ENCODE results near the gene CLCN2.
"Not testable (repeated sequence)": the region's sequence is repeated elsewhere in the genome, so short reads cannot be mapped to it uniquely, and the experiment has no call there.

CLCN2 gene

DNA sequence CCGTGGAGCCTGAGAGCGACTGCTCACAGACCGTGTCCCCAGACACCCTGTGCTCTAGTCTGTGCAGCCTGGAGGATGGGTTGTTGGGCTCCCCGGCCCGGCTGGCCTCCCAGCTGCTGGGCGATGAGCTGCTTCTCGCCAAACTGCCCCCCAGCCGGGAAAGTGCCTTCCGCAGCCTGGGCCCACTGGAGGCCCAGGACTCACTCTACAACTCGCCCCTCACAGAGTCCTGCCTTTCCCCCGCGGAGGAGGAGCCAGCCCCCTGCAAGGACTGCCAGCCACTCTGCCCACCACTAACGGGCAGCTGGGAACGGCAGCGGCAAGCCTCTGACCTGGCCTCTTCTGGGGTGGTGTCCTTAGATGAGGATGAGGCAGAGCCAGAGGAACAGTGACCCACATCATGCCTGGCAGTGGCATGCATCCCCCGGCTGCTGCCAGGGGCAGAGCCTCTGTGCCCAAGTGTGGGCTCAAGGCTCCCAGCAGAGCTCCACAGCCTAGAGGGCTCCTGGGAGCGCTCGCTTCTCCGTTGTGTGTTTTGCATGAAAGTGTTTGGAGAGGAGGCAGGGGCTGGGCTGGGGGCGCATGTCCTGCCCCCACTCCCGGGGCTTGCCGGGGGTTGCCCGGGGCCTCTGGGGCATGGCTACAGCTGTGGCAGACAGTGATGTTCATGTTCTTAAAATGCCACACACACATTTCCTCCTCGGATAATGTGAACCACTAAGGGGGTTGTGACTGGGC is 16.7 kb downstream of the CLCN2 start:
- no peak for DNase-seq

DNA sequence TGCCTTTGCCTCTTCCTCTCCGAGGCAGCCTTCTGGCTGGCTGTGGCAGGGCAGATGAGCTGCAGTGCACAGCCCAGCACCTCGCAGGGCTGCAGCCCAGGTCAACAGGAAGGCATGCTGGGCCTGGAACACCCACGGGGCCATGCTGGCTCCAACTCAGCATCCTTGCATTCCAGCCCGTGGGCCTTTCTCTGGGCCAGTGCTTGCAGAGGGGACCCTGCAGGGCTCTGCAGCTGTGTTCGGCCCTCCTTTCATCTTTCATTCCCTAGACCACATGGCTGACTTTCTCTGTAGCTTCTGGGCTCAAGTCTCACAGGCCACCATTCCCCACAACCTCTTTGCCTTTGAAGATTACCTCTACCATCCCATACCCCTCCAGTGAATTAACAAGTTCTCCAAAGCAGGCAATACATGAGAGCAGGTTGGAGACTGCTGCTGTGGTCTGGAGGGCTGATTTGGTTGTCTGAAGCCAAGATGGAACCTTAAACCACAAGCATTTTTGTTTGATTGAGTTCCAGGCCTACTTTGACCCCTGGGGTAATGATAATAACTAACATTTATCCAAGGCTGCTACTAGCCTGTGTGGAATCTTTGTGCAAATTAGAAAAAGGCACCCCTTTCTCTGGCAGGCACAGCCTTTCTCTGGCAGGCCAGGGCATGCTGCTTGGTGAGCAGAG is 18.1 kb downstream of the CLCN2 start:
- DNase-seq: no peak

DNA sequence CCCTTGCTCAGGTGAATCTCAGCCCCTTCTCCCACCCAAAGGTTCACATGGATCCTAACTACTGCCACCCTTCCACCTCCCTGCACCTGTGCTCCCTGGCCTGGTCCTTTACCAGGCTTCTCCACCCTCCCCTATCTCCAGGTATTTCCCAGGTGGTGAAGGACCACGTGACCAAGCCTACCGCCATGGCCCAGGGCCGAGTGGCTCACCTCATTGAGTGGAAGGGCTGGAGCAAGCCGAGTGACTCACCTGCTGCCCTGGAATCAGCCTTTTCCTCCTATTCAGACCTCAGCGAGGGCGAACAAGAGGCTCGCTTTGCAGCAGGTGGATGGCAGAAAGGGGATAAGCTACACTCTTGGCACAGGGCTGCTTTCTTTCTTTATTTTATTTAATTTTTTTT is 19.5 kb downstream of the CLCN2 start:
- no peak for DNase-seq

DNA sequence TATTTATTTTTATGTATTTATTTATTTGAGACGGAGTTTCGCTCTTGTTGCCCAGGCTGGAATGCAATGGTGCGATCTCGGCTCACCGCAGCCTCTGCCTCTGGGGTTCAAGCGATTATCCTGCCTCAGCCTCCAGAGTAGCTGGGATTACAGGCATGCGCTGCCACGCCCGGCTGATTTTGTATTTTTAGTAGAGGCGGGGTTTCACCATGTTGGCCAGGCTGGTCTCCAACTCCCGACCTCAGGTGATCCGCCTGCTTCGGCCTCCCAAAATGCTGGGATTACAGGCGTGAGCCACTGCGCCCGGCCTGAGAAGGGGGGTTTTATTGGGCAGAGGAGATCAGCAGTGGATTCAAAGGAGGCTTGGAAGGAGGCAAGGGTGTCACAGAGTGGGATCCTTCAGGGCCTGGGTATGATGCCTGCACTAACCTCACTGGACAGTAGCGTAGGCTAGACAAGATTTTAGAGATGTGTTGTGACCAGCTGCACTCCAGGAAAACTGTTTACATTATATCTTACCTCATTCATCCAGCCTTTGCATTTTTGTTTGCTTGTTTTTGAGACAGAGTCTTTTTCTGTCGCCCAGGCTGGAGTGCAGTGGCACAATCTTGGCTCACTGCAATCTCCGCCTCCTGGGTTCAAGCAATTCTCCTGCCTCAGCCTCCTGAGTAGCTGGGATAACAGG is 21.8 kb downstream of the CLCN2 start:
- not testable (repeated sequence) for DNase-seq

DNA sequence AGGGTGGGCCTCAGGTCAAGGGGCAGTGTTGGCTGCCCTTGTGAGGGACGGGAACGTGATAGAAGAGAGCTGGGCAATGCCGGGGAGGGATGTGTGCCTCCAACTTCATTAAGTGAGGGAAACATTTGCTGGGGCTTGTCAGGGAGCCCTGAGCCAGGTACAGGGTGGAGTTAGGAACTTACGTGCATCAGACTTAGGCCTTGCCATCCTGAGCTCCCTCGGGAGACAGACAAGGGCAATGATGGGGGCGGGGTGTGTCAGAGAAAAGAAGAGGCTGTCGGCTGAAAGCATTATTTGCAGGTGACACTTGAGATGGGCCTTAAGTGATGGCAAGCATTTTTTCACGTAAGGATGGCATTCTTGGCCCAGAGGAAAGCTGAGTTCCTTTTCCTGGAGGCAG is 22.4 kb downstream of the CLCN2 start:
- no peak for DNase-seq

DNA sequence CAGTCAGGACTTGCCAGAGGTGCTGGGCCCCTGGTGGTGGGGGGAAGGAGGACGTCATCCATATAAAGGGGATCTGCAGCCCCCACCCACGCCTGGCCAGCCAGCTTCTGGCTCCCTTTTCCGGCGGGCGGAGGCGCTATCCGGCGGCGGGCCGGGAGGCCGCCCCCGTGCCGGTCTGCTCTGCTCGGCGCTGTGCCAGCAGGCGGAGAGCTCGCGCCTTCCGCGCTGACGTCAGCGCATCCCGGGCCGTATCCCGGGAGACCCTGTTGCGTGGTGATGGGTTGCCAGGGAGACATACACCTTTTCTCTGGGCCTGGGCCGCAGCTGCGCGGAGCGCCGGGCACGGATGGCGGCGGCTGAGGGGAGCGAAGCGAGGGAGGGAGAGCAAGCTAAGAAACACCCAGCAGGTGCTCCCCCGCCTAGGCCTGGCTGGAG is 22.9 kb downstream of the CLCN2 start:
- no peak for DNase-seq

DNA sequence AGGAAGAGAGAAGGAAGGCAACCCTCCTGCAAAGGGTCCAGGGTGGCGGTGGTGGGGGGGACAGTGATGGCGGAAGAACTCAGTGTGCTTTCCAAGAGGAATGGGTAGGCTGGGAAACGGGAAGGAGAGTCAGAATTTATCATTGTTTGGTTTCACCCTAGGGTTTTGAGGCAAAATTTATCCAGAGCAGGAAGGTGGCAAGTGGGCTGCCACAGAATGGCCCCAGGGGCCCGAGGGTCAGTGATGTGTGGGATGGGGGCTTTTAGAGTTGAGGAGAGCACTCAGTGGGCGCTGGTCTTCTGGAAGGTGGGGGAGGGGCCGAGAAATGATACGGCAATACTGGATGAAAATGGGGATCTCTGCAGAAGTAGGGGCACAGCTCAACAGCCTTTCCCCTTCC is 23.4 kb downstream of the CLCN2 start:
- no peak for DNase-seq

DNA sequence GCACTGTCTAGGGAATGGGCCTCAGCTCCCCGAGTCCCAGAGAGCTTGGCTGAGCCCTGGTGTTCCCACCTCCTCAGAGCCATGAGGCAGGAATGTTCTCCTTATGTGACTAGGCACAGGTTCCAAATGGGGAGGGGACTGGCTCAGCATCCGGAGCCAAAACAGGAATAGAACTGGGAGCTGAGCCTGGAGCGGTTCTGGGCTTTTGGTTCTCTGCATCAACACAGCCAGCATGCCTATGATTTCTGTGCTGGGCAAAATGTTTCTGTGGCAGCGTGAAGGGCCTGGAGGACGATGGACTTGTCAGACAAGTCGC is 24.0 kb downstream of the CLCN2 start, which contains the start of gene FAM131A:
TSS of gene FAM131A (plus strand) at position 202 of the 316 bp plus-strand sequence. CDS start at position 233, 31 bp downstream.
- no peak for DNase-seq

DNA sequence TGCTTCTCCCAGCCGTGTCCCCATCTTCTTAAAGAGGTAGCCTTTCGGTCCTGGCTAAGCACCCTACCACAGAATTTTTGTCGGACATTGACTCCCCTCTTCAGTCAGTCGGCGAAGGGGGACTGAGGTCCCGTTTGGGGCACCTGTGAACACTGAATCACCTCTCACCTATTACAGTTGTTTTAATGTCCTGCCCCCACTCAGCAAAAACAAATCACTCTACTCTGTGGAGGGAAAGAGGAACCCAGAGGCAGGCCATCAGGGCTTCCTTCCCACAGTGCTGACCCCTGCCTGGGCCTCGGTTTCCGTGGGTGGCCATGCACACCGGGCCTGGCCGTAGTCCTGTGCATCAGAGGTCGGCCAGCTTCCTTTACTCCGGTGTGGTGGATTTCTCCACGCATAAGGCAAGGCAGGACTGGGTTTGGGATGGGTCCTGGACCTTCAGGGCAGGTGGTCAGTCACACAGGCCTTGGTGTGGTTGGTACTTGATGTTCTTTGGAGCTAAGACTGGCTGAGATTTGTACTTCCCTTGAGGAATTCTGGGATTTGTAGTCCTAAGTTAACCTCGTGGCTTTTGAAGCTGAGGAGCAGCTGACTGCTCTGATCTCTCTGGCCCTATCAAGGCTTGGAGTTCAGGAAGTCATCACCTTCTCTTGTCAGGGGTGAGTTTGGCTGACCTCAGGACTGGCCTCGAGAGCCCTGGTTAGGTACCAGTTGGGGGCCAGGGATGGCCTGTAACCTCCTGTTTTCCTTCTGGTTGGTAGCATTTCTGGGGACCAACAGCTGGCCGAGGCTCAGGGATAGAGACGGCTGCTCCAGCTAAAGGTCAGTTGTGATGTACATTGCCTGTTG is 24.6 kb downstream of the CLCN2 start:
- DNase-seq: peak; percentile 52

DNA sequence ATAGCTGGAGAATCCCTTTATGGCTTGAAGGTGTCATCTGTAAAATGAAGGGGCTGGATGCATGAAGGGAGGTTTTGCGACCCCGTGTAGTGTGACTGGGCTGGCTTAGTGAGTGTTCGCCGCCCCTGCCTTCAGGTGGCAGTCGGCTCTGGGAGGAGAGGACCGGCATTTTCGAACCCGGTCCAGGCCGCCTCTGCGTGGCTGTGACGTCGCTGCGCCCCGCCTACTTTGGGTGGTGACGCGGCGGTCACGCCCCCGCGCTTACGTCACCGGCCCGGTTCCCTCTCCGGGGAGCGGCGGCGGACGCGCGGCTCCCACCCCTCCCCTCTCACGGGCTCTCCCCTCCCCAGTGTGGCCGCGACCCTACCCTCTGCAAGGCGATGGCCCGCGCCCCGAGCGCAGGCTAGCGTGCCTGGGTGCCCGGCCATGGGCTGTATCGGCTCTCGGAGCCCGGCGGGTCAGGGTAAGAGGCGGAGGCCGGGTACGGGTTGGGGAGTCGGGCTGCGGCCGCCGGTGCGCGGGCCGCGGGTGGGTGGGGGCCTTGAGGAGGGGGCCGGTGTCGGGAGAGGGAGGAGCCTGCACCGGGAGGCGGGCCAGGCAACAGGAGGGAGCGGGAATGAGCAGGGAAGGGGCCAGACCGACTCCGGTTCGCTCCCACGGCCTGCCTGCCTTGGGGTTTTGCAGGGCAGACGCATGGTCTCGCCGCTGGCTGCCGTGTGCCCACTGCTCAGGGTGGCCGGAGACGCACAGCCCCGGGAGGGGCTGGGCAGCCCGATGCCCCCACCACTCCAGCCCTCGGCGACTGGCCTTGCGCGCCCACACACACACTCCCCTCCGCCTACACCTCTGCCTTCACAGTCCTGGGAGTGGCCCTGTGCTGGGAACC is 25.5 kb downstream of the CLCN2 start:
- DNase-seq: peak; percentile 77

DNA sequence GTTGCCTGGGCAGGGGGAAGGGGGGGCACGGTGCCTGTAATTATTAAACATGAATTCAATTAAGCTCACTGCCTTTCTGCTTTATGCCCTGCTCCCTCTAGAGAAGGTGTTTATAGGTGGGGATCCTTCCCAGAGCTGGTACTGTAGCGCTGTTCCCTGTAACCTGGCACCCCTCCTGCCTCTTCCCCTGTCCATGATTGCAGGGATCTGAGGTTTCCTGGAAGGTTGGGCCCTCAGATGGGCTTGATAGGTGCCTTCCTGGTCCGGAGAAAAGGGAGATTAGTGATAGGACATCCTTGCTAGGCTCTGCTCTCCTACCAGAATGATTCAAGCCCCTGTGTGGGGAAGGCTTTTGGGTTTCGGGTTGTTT is 26.1 kb downstream of the CLCN2 start:
- DNase-seq: no peak

DNA sequence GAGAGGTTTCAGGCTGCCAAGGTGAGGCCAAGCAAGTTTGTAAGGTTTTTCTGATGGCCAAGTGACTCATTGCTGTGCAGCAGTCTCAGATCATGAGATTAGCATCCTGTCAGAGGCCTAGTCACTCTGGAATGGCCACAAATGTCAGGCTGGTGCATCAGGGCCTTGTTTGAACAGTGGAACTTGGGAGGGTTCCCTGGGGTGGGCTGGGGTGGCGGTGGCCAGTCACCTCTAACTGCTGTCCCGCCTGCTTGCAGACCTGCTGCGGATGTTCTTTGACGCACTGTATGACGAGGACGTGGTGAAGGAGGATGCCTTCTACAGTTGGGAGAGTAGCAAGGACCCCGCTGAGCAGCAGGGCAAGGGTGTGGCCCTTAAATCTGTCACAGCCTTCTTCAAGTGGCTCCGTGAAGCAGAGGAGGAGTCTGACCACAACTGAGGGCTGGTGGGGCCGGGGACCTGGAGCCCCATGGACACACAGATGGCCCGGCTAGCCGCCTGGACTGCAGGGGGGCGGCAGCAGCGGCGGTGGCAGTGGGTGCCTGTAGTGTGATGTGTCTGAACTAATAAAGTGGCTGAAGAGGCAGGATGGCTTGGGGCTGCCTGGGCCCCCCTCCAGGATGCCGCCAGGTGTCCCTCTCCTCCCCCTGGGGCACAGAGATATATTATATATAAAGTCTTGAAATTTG is 26.8 kb downstream of the CLCN2 start:
- peak; percentile 47 for DNase-seq

DNA sequence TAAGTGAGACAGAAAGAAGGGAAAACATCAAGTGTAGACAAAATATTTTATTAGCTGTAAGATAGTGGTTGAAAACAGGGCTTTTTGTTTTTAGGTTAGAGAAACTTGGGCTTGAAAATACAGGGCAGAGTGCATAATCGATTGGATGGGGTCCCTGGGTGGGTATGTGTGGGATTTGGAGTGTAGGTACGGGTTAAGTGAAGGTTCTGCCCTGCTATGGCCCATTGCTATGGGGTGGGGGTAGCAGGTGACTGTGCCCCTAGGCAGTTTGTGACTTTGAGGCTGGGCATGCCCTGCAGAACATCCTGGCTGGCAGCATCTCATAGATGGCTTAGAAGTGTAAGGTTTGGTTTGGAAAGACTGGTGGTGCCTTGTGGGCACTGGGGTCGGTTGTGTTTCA is 27.7 kb downstream of the CLCN2 start:
- DNase-seq: no peak

DNA sequence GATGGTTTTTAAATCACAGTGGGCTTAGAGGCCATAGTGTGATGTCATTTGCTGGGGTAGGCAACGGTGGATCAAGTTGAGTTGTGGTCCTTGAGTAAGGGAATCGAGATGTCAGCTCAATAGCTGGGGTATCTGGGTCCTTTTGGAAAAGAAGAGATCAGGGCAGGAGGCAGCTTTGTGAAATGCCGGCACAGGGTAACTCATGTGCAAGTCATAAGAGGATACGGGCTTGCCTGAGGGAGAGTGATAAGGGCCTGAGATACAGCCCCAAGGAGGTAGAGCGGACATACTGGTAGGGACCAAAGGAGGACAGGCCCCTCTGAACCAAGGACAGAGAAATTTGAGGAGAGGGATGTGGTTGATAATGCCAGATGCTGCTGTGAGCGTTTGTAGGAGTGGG is 28.2 kb downstream of the CLCN2 start:
- no peak for DNase-seq

DNA sequence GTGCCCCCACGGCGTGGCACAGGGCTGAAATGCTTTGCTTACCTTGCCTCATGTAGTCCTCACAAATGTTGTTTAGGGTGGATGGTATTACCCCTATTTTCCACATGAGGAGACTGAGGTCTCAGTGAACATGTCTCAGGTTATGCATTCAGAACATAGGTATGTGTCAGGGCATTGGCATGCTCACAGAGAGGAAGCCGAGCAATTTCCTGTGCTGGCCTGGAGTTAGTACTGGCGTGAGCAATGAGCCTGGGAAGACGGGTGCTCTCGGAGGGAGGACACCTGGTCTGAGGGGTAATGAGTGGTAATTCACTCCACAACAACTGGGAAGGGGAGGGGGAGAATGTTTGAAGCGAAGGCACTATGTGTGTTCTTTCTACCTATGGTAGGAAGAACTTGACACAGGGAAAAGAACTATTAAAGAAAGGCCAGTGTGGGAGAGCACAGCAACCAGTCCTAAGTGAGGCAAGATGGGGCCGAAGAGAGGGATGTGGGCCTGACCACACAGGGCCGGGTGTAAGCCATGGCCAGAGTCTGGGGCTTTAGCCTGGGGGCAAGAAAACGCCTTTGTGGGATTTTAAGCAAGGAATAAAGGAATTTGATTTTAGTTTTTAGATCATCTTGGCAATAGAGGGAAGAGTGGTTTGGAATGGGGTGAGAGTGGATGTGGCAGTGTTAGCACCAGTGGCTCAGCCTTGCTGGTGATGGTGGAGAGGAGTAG is 28.9 kb downstream of the CLCN2 start:
- DNase-seq: no peak

DNA sequence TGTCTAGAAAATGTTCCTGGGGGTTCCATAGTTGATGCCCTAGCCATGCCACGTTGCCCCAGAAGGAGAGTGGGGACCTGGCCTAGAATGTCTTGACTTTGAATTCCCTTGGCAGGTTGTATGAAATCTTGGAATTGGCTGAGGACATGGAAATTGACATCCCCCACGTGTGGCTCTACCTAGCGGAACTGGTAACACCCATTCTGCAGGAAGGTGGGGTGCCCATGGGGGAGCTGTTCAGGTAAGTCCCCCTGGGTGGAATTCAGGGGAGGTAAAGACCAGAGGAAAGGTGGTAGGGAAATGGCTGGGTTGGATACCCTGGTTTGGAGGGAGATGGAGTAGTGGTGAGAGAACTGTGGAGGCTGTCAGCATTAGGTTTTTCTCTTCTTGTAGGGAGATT is 32.9 kb downstream of the CLCN2 start:
- no peak for DNase-seq

DNA sequence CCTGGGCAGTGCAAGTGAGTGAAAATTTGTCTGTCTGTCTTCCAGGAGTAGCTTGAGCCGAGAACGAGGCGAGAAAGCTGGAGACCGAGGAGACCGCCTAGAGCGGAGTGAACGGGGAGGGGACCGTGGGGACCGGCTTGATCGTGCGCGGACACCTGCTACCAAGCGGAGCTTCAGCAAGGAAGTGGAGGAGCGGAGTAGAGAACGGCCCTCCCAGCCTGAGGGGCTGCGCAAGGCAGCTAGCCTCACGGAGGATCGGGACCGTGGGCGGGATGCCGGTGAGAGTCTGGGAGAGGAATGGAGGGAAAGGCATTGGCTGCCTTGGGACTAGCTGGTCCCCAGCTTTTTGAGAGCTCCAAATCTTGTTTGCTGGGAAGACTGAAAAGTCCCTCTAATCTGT is 34.2 kb downstream of the CLCN2 start:
- DNase-seq: no peak

DNA sequence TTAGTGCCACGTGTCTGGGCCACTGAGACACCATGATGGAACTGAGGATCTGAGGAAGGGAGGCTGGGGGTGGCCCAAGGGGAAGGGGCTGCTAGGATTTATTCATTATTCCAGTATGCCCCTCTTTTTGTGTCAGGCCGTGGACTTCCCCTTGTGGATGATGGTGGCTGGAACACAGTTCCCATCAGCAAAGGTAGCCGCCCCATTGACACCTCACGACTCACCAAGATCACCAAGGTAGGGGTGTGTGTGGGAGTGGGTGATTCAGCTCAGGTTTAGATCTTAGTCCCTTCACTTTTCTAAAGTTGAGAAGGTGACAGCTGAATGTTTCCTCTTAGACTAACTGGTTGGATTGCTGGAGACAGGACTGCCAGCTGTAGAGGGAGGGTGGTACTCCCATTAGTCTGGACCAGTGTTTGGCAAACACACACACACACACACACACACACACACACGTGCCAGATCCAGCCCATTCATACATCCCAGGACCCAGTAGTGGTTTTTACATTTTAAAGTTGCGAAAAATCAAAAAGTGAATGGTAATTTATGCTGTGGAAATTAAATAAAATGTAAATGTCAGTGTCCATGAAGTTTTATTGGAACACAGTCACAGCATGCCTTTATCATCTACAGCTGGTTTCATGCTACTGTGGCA is 35.6 kb downstream of the CLCN2 start:
- no peak for DNase-seq

DNA sequence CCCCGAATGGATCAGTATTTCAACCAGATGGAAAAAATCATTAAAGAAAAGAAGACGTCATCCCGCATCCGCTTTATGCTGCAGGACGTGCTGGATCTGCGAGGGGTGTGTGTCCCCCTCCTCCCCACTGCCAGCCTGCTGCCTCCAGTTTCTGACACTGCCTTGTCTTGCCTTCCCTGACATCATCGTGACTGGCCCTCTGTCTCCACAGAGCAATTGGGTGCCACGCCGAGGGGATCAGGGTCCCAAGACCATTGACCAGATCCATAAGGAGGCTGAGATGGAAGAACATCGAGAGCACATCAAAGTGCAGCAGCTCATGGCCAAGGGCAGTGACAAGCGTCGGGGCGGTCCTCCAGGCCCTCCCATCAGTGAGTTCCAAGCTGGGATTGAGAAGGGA is 36.1 kb downstream of the CLCN2 start:
- DNase-seq: no peak

DNA sequence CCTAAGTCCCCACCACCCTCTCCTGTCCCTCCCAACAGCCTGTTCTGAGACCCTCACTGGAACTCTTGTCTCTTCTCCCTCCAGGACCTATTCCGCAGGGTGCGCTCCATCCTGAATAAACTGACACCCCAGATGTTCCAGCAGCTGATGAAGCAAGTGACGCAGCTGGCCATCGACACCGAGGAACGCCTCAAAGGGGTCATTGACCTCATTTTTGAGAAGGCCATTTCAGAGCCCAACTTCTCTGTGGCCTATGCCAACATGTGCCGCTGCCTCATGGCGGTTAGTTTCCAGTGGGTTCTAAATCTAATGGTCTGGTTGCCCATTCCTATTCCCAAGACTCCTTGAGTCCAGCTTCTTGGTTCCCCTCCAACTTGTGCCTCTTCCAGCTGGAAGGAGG is 37.7 kb downstream of the CLCN2 start:
- DNase-seq: no peak
